Adrenal gland (tissue), 12 donors: ENCODE results near the gene SLC25A19. TPM values are rescaled to one million over a fixed set of nuclear protein-coding genes. Genes with fewer than 3 reads are reported as not detected.

Experiments used
- DNase-seq, 7 donors: peaks; one replicate each; pipeline ENCODE4 v3.0.0-alpha.2; 2019 to 2020
- H3K27ac ChIP-seq, 5 donors: fragments of 200-600 bp; sonication (generic) in 4 of 5; 1 replicate in 3 of 5; 2 replicates in 2 of 5; pipeline versions ENCODE4 v1.5.1 to v1.8.0; 2016 to 2020; ENCODE audit warnings: mild to moderate bottlenecking in 1 of 5
- H3K27me3 ChIP-seq: fragments of 200-600 bp; 2 replicates; pipeline ENCODE4 v1.8.0; 2021
- H3K36me3 ChIP-seq, 2 donors: fragments of 200-600 bp; replicated peaks in 1 of 2; 1 replicate in 1 of 2; 2 replicates in 1 of 2; pipeline versions ENCODE4 v1.5.1 to v1.8.0; 2018 to 2022
- H3K4me1 ChIP-seq, 2 donors: fragments of 200-600 bp; replicated peaks in 1 of 2; 1 replicate in 1 of 2; 2 replicates in 1 of 2; pipeline versions ENCODE4 v1.5.1 to v1.8.0; 2018 to 2021
- H3K4me3 ChIP-seq, 4 donors: fragments of 200-600 bp; sonication (generic) in 3 of 4; one replicate each; pipeline ENCODE4 v1.5.1; 2016 to 2018
- H3K9me3 ChIP-seq, 3 donors: fragments of 200-600 bp; sonication (generic) in 1 of 3; replicated peaks in 1 of 3; 1 replicate in 2 of 3; 2 replicates in 1 of 3; pipeline versions ENCODE4 v1.5.1 to v1.8.0; 2016 to 2021
- POLR2A ChIP-seq, 2 donors: fragments of 450-650 bp; IDR thresholded peaks; one replicate each; pipeline ENCODE4 v1.6.1; 2017; ENCODE audit warnings: antibody characterized with exemption in 2 of 2, mild to moderate bottlenecking in 2 of 2, moderate library complexity in 1 of 2
- WGBS, 4 donors: extraction: QIAGEN DNeasy Blood & Tissue Kit in 2 of 4; methylation state at CpG; one replicate each; pipeline versions ENCODE4 v1.1.5 to v1.1.7; 2013 to 2017; 5-methylcytosine and 5-hydroxymethylcytosine counted together
- intact Hi-C, 2 donors: fragments of 100-400 bp; cut with DNase I; formaldehyde crosslinking; loops; one replicate each; pipeline versions ENCODE4 v1.14.1 to v1.15.0; 2022 to 2023
- polyA plus RNA-seq, 3 donors: library from polyadenylated mRNA; stranded (reverse); fragments of 200-250 nt in 2 of 3; fragments of 350-450 nt in 1 of 3; fragmentation: Illumina TruSeq in 1 of 3; extraction: RNeasy Lipid Tissue Mini Kit (QIAGEN cat#74804) in 1 of 3; gene quantifications; one replicate each; pipeline ENCODE4 v1.2.3, GENCODE V29; 2013 to 2014
- total RNA-seq, 9 donors: library from RNA; depleted of rRNA in 4 of 9; stranded (reverse); fragments of >200 nt in 4 of 9; fragments of 120-200 nt in 1 of 9; fragmentation: NEBNext Ultra II Directional in 1 of 9; extraction: Animal tissue kit (Norgen Biotek cat#: 25700) in 1 of 9; gene quantifications; one replicate each; pipeline versions ENCODE4 v1.1.0 to v1.2.4, GENCODE V29; 2013 to 2023
- TF ChIP-seq, protein P1 (sequence below), 6 experiments: fragments of 450-650 bp in 4 of 6; fragments of 200-600 bp in 2 of 6; sonication (generic) in 1 of 6; IDR thresholded peaks; 1 replicate in 5 of 6; 2 replicates in 1 of 6; pipeline versions ENCODE4 v1.5.1 to v1.8.0; 2016 to 2021; ENCODE audit warnings: antibody characterized with exemption in 6 of 6, mild to moderate bottlenecking in 2 of 6, moderate library complexity in 1 of 6
- donor health status: healthy with polysubstance abuse.
- donor health status: Bipolar disorder and iron deficiency.
- donor health status: DM: yes; HTN: yes; CAD: no.
- donor health status: DM: no; HTN: no; CAD: no.
- donor health status: DM: no; HTN: no; CAD: no.
- donor health status: DM: yes; HTN: yes; CAD: no.

The SLC25A19 gene
- total and polyA plus RNA-seq, 12 donors, result 15.8 to 63.9 (median 25.3) TPM

DNA sequence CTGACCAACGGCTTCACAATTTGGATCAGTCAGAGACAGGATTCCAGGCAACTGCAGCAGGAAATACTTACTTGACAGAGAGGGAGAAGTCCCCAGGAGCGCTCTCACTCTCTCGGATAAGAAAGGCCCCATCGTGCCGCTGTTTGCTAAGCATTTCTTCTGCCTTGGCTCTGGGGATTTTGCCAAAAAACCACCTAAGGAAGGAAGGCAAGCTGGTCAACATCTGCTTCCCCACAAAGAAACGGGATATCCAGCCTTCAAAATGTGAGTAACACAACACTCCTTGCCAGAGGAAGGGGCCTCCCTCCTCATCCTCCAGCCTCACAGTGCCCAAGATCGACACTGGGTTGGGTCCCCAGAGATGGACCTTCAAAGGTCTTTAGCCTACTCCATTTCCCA lies 36.6 kb upstream of the SLC25A19 start:
- Histone ChIP-seq H3K27me3 (no peaks in the 10 kb centered on the region), H3K4me1 (peaks cover under 1 to 20% of the 10 kb centered on the region in 2 donors), H3K9me3 (no peaks in the 10 kb centered on the region), H3K27ac (peak overlapping the region in 2 of 5 donors; percentile 58 to 62), H3K4me3 (no peak overlapping the region), H3K36me3 (peaks cover 0 to 16% of the 10 kb centered on the region in 2 donors)
- WGBS, 4 donors, result 62 to 77% (median 73%) methylated on average over 7 of the region's 7 CpGs
- intact Hi-C loops, result loop anchor here in 1 of 2 donors (5.0 to 10.0 kb wide), 2 partner anchors 76 to 189 kb away; partner anchors contain the start of genes CASKIN2 and TSEN54
- peak in 1 of 7 donors; percentile 35 for DNase-seq
- TF ChIP-seq POLR2A (IDR thresholded peaks at IDR 0.05), result no peak
- TF ChIP-seq, protein P1, sequence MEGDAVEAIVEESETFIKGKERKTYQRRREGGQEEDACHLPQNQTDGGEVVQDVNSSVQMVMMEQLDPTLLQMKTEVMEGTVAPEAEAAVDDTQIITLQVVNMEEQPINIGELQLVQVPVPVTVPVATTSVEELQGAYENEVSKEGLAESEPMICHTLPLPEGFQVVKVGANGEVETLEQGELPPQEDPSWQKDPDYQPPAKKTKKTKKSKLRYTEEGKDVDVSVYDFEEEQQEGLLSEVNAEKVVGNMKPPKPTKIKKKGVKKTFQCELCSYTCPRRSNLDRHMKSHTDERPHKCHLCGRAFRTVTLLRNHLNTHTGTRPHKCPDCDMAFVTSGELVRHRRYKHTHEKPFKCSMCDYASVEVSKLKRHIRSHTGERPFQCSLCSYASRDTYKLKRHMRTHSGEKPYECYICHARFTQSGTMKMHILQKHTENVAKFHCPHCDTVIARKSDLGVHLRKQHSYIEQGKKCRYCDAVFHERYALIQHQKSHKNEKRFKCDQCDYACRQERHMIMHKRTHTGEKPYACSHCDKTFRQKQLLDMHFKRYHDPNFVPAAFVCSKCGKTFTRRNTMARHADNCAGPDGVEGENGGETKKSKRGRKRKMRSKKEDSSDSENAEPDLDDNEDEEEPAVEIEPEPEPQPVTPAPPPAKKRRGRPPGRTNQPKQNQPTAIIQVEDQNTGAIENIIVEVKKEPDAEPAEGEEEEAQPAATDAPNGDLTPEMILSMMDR (IDR thresholded peaks at IDR 0.05), result no peak

DNA sequence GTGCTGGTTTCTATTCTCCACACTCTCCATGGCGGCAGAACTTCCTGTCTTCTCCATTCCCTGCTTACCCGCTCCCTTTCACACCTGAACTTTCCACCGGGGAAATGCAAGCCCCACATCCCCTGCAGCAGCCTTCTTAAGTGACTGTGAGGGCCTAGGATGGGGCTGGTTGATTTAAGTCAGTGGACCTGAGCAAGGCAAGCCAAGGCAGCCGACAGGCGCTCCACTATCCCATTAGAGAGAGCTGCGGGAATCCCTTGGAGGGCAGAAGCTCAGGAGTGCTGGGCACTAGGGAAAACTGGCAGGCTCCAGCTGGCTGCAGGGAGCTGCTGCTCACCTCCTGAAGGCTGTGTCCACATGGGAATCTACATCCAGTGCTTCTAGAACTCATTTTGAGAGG lies 36.1 kb upstream of the SLC25A19 start:
- peaks cover 0 to 20% of the 10 kb centered on the region in 2 donors for H3K4me1 ChIP-seq
- H3K4me3 ChIP-seq, result no peak overlapping the region
- no peaks in the 10 kb centered on the region for H3K27me3 ChIP-seq
- H3K36me3 ChIP-seq, result peaks cover 0 to 21% of the 10 kb centered on the region in 2 donors
- DNase-seq, result no peak
- intact Hi-C loops, result loop anchor here in 1 of 2 donors (5.0 to 10.0 kb wide), 2 partner anchors 77 to 189 kb away; partner anchors contain the start of genes CASKIN2 and TSEN54
- WGBS, 4 donors, result 79 to 90% (median 85%) methylated on average over 6 of the region's 6 CpGs
- no peaks in the 10 kb centered on the region for H3K9me3 ChIP-seq
- peak overlapping the region in 2 of 5 donors; percentile 58 to 62 for H3K27ac ChIP-seq
- no peak for TF ChIP-seq POLR2A (IDR thresholded peaks at IDR 0.05)
- TF ChIP-seq, protein P1 (IDR thresholded peaks at IDR 0.05), result no peak

DNA sequence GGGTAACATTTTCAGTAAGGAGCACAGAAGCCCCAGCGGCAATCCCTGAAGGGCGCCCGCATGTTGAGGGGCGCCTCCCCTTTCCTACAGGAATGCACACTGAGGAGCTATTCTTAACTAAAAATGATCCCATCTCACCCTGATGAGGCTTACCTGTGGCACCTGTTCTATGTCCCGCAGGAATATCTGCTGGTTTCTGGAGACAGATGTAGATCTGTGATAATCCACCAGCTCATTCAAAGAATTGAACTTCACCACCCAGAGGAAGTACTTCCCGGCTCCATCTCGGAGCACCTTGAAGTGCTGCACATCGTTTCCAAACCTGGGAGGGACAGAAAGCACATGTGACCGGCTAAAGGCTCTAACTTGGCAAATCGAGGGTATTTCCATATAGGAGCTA lies 32.3 kb upstream of the SLC25A19 start:
- Histone ChIP-seq H3K4me1 (peaks cover 0 to 7% of the 10 kb centered on the region in 2 donors), H3K27ac (no peak overlapping the region), H3K4me3 (no peak overlapping the region), H3K27me3 (no peaks in the 10 kb centered on the region), H3K36me3 (peaks cover 0 to 41% of the 10 kb centered on the region in 2 donors), H3K9me3 (no peaks in the 10 kb centered on the region)
- no peak for TF ChIP-seq POLR2A (IDR thresholded peaks at IDR 0.05)
- TF ChIP-seq, protein P1 (IDR thresholded peaks at IDR 0.05), result no peak
- no peak for DNase-seq
- intact Hi-C loops, result loop anchor here (5.0 to 10.0 kb wide), 2 partner anchors 91 to 193 kb away; partner anchors contain the start of genes CASKIN2 (in 1 of the 2) and TSEN54 (in 1 of the 2)
- 79 to 88% (median 82%) methylated on average over 10 of the region's 10 CpGs for WGBS, 4 donors

DNA sequence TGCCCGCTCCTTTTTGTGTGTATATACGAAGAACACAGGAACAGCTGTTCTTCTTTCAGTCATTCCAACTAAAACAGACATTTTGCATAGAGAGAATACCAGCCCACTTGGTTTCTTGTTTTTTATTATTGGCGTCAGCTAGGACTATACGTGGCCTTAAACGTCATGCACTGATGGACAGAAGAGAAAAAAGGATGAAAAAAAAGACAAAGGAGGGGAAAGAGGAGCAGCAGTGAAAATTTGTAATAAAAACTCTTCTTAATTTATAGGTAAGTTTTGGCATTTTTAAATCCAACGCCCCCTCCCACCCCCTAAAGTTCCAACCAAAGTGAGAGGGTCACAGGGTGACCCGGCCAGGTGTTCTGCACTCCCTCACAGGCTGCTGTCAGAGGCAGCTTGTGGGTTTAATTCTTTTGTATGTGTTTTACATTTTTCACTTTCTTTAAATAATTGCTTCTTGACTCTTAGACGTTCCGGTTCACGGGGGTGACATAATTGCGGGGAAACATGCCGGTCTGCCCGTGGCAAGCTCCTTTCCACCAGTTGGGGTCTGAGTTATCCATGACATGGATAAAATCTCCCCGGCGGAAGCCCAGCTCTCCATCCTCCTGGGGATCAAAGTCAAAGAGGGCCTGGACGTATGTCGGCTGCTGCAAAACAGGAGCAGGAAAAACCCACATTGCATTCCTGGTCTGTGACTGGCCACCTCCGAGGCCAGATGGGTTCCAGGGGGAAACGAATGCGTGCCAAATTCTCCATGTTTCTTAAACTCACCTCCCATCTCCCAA lies 30.9 kb upstream of the SLC25A19 start:
- peaks cover 4 to 12% of the 10 kb centered on the region in 2 donors for H3K4me1 ChIP-seq
- no peaks in the 10 kb centered on the region for H3K9me3 ChIP-seq
- no peaks in the 10 kb centered on the region for H3K27me3 ChIP-seq
- no peak for DNase-seq
- H3K27ac ChIP-seq, result no peak overlapping the region
- intact Hi-C loops, result loop anchor here (5.0 to 10.0 kb wide), 2 partner anchors 92 to 195 kb away; partner anchors contain the start of genes CASKIN2 (in 1 of the 2) and TSEN54 (in 1 of the 2)
- H3K4me3 ChIP-seq, result no peak overlapping the region
- peaks cover 0 to 37% of the 10 kb centered on the region in 2 donors for H3K36me3 ChIP-seq
- WGBS, 4 donors, result 89 to 93% (median 91%) methylated on average over 20 of the region's 20 CpGs
- TF ChIP-seq, protein P1 (IDR thresholded peaks at IDR 0.05), result no peak
- no peak for TF ChIP-seq POLR2A (IDR thresholded peaks at IDR 0.05)
